SKM-1 (cell line): ENCODE data around the gene LMNTD2.
A peak's percentile ranks its signal among the peaks of the same experiment; 100 is the strongest.

Experiments
- DNase-seq: peaks from one replicate; lab custom pipeline; 2025; ENCODE audit not compliant: unreplicated experiment; lab: John Stamatoyannopoulos, UW

Gene LMNTD2

DNA sequence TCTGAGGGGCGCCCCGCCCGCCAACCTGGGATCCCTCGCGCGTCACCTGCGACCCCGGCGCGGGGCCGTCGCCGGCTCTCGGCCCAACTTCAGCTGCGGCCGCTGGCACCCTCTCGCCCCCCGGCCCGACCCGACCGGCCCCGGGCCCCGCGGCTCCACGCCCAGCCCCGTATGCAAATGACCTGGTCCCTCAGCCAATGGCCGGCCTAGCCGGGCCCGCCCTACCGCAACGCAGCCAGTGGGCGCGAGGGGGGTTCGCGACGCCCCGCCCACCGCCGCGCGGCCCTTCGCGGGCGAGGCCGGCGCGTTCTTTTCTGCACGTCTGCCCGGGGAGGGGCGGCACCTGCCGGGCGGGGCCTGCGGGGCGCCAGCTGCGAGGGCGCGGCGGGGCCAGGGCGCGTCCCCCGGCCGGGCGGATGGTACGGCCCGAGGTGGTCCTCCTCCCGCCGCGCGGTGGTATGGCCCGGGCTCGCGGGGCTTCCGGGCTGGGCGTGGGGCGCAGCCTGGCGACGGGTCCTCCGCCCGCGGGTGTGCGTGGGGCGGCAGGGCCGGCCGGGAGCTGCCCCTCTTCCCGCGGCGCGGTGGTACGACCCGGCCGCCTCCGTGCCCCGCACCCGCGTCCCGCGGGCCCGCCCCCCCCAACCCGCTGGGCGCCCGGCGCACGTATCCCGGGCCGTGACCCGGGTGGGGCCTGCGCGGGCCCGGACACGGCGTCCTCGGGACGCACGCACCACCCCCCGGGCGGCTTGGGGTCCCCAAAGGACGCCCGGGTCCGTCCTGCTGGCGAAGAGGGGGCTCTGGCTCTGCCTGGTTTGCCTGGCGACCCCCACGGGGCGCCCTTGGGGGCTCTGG is 8.0 kb upstream of the LMNTD2 start:
- peak; percentile 83 for DNase-seq

DNA sequence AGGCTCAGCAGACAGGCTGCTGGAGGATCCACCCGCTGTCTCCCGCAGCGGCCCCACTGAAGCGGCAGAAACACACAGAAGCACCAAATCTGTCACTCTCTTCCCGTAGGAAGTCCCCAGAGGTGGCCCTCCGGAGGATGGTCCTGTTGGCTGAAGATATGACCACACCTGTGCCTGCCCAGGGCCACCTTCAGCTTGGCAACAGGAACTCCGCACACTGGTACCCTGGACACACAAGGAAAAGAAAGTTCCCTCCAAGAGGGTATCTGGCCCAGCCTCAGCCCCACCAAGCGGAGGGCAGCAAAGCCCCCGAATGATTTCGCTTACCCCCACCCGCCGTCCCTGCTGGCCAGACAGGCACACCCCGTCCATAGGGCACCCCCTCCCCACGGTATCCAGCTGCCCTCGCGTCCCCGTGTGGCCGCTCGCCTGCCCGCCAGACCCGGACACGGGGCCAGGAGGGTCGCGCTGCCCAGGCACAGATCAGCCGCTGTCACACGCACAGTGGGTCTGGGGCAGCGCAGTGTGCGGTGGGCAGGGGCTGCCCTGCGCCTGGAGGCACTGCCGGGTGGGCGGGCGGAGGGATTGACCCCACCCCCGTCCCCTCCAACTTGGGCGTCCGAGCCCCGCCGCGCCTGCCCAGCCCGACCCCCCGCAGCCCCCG is 7.2 kb upstream of the LMNTD2 start:
- DNase-seq: no peak

DNA sequence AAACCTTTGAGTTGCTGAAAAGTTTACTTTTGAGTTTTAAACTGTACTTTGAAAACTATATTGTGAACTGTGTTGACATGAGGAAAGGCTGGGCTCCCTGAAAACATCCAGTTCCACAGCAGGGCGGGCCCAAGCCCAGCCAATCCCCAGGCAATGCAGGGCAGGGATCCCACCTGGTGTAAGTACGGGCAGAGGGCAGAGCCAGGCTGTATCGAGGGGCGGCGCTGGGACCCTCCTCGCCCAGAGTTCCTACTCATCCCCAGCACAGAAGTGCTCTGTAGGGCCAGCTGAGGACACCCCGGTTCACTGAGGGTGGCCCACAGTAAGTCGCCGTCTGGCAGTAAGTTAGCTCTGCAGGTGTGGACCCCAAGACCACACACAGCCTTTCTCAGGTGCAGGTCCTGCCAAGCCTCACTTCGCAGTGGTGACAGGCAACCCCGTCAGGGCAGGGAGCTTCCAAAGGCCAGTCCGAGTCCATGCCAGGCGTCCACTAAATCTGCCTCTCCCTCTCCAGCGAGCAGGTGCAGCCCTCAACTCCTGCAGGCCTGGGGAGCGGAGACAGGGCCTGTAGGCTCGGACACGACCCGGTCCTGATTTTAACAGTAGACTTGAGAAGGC is 6.6 kb upstream of the LMNTD2 start:
- no peak for DNase-seq

DNA sequence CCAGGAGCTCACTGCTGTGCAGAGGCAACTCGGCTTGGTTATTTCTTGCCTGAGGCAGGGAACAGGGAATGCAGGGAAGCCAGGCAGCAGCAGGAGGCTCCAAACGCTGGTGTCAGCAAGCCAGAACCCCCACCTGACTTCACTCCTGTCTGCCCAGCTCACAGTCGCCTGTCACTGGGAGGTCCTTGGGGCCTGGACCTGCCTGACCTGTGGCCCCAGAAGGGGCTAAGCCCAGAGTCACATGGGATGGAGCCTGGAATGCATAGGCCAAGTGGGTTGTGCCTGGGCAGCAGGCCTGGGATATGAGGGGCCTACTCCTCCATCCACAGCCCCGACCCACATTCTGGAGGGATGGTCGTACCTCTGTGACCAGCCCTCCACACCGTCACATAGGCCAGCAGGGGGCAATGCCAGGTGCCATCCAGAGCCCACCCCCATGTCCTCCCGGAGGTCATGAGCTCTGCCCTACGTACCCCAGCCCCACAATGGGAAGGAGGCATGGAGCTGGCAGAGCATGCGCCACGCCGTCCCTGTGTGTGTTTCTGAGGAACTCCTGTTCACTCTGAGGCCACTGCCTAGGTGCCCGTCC is 5.5 kb upstream of the LMNTD2 start:
- DNase-seq: no peak

DNA sequence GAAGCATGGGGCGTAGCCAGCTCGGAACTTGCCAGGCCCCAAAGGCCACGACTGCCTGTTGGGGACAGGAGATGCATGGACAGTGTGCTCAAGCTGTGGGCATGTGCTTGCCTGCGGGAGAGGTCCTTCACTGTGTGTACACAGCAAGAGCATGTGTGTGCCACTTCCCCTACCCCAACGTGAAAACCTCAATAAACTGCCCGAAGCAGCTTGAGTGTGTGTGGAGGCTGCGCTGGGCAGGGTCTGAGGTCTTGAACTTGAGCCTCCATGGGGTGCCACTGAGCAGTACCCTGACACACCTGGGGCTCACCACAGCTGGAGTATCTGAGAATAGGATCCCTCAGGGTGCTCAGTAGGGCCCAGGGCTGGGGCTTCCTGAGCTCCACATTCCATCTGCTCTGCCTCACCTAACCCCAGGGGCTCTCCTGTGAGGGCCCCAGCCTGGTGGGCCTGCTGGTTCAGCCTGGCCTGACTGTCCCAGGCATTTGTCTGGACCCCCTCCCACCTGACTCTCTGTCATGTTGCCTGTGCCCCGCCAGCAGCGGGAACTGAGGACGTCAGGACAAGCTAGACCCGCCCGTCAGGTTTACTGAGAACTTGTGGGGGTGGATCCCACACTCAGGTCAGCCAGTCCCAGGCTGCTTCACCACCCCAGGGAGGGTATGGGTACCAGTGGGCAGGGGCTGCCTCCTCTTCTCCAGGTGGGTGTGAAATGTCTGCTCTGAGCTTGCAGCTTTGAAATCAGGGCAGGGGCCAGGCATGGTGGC is 3.5 kb upstream of the LMNTD2 start:
- no peak for DNase-seq

DNA sequence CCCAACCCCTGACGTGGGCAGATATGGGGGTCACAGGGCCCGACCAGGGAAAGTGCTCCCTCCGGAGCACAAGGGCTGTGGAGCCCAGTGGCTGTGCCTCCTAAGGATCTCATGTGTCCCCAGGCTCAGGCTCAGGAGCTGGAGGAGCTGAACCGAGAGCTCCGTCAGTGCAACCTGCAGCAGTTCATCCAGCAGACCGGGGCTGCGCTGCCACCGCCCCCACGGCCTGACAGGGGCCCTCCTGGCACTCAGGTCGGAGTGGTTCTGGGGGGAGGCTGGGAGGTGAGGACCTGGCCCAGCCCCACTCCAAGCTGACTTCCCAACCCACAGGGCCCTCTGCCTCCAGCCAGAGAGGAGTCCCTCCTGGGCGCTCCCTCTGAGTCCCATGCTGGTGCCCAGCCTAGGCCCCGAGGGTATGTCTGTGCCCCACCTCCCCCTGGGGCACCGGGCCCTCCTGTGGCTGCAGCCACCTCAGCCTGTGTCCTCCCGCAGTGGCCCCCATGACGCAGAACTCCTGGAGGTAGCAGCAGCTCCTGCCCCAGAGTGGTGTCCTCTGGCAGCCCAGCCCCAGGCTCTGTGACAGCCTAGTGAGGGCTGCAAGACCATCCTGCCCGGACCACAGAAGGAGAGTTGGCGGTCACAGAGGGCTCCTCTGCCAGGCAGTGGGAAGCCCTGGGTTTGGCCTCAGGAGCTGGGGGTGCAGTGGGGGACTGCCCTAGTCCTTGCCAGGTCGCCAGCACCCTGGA is 2.7 kb upstream of the LMNTD2 start:
- no peak for DNase-seq

DNA sequence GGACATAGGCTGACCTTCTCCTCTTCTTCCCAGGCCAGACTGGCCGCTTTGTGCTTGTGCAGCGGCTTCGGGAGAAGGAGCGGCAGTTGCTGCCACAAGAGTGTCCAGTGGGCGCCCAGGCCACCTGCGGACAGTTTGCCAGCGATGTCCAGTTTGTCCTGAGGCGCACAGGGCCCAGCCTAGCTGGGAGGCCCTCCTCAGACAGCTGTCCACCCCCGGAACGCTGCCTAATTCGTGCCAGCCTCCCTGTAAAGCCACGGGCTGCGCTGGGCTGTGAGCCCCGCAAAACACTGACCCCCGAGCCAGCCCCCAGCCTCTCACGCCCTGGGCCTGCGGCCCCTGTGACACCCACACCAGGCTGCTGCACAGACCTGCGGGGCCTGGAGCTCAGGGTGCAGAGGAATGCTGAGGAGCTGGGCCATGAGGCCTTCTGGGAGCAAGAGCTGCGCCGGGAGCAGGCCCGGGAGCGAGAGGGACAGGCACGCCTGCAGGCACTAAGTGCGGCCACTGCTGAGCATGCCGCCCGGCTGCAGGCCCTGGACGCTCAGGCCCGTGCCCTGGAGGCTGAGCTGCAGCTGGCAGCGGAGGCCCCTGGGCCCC is 1.6 kb upstream of the LMNTD2 start:
- DNase-seq: no peak

DNA sequence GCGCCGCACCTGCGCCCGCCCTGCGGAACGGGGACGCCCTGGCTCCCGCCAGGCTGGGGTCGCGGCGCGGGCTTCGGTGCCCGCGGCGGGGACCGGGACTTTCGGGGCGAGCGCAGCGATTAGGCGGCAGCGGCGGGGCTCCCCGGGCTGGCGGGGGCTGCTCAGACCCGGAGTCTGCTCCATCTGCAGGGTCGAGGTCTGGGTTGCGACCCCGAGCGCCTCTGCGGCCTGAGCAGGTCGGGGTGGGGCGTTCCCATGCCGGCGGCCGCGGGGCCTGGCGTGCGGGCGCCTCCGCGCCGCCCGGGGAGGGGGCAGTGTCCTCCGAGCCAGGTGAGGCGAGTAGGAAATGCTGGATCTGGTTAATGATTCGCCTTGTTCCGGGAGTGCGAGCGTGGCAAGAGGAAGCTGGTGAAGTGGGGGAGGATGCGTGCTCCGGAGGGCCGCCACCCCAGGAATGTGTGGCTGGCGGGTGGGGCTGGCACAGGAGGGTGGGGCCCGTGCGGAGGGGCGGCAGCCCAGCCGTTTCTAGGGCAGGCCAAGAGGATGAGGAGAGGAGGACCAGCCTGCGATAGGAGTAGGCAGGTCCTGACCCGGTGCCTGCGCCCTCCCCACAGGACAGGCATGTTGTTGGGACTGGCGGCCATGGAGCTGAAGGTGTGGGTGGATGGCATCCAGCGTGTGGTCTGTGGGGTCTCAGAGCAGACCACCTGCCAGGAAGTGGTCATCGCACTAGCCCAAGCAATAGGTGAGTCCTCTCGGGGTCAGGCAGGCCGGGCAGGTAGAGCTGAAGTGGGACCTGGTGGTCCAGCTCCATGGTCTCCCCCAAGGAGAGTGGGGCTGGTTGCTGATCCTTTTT is 838 bp upstream of the LMNTD2 start:
- DNase-seq: no peak

DNA sequence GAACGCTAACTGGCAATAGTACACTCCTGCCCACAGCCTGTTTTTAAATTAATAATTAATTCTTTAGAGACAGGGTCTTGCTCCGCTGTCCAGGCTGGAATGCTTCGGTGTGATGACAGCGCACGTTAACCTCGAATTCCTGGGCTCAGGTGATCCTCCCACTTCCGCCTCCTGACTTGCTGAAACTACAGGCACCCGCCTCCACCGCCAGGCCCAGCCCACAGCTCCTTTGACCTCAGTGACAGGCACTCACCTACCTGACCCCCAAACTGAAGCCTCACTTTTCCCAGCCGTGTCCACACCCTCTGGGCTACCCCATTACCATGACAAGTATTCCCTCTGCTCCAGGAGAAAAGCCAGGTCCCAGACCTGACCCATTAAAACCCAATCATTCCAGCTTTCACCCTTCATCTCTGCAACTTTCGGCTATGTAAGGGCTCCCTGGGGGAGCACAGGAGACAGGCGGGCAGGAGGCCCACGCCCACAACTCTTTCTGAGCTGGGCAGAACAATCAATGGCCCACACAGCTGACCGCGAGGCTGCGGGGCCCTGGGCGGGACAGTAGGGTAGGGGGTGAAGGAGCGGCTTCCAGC is 730 bp downstream of the LMNTD2 start:
- no peak for DNase-seq

DNA sequence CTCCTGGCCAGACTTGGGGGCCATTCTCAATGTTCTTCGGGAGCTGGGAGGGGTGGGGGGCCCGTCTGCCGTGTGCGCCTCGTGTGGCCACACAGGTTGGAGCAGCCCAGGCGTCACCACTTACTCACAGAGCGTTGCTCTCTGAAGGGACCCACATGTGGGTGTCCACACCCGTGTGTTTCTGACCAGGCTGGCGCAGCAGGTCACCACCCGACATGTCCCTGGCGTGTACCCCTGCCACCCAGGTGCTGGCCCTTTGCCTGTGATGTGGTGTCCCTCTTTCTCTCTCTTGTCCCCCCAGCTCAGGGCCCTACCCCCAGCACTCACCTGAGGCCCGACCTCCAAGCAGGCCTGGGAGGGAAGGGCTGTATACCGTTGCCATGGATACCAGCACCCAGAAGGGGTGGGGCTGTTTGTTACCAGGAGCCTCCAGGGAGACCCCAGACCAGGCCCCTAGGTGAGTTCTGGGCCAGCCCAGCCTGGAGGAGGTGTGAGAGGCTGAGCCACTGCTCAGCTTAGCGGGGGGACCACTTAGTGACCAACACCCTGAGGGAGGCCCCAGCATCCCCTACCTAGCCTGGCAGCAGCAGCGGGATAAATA is 1.4 kb downstream of the LMNTD2 start:
- no peak for DNase-seq

DNA sequence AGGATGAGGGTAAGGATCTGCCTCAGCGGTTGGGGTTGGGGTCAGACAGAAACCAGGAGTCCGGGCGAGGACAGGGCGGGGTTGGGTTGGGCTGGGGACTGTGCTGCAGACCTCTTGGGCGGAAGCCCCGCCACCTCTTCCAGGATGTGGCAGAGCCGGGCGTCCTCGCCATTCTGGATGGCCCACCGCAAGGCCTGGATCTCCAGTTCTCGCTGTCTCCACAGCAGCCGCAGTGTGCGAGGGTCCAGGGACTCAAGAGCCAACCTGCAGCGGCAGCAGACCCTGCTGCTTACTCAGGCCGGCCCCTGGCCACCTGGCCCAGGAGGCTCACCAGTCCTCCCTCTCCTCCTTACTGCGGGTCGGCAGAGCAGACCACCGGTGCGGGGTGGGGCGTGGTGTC is 2.0 kb downstream of the LMNTD2 start:
- no peak for DNase-seq

DNA sequence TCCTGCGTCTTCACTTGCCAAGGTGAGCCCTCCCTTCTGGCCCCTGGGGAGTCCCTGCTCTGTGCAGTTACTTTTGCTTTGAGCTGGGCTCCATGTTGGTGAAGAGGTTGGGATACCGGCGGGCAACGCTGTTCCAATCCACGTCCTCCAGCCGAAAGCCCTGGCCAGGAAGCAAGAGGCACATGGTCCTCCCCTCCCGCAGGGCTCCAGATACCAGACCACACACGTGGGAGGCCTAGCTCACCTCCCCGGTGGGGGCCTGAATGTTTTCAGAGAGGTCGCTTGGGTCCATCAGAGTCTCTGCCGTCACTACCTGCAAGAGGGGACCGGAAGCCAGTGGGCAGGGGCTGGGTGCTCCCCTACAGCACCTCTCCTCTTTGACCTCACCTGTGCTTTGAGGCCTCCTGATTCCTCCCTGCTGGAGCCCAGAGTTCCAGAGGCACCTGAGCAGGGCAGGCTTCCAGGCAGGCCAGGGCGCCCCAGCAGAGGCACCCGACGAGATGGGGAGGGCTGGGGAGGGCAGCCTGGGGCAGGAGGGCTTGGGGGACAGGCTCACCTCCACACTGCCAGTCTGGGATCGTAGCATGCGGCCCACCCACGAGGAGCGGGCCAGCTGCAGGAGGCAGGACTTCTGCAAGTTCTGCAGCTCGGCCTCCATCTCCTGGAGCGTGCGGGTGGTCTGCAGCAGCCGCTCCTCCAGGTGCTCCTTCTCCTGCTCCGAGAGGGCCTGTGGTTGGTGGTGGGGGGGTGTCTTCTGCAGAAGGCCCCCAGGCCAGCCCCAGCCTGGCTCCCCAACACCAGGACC is 3.0 kb downstream of the LMNTD2 start:
- DNase-seq: no peak

DNA sequence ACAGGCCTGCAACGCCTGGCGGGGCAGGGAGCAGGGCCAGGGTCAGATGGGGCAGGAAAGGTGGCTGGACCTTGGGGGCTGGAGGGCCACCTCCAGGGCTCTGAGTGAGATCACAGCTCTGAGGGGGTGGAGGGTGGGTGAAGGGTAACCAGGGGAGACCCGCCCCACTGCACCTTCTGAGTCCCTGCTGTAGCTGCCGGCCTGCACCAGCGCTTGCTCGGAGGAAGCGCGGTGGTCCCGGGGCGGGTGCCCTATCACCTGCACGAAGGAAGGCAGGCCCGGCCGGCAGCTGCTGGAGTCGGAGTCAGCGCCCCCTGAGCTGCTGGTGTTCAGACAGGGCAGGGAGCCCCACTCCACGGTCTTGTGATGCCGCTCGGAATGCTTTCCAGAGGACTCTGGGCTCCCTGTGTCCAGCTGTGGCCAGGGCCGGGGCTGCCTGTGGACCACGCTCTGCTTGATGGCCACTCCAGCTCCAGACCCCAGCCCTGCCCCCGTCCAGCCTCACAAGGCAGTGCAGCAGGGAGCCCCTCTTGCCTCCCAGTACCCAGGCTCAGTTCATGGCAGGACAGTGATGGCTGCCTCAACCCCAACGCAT is 3.8 kb downstream of the LMNTD2 start:
- DNase-seq: no peak

DNA sequence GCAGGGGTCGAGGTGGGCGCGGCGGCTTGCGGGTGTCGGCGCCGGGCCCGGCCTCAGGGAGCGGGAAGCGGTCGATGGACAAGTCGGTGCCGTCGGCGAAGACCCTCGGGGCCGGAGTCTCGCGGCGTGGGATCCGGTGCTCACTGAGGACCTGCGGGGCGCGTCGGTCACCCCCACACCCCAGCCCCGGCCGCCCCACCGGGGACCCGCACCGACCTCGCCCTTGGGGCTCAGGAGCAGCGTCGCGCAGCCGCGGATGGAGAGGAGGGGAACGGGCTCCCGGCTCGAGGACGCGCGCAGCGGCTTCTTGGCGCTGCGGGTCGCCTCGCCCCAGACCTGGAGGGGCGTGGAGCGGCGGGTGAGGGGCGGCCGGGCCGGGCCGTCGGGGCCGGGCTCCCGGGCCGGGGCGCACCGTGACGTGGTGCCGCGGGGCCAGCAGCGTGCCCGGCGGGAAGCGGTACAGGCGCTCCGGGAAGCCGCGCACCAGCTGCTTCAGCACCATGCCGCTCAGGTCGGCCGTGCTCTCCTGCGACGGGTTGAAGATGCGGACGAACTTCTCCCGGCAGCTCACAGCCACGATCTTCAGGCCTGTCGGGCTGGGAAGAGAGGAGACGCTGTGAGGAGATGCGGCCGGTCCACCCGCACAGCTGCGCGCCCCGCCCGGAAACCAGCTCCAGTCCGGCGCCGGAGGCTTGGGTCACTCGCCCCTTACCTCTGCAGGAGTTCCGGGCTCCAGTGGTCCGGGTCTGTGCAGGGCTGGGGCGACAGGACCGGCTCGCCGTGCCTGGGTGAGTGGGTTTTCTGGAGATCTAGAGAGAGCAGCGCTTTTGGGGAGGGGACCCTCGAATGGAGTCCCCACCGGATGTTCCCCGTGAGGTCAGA is 4.5 kb downstream of the LMNTD2 start:
- no peak for DNase-seq

DNA sequence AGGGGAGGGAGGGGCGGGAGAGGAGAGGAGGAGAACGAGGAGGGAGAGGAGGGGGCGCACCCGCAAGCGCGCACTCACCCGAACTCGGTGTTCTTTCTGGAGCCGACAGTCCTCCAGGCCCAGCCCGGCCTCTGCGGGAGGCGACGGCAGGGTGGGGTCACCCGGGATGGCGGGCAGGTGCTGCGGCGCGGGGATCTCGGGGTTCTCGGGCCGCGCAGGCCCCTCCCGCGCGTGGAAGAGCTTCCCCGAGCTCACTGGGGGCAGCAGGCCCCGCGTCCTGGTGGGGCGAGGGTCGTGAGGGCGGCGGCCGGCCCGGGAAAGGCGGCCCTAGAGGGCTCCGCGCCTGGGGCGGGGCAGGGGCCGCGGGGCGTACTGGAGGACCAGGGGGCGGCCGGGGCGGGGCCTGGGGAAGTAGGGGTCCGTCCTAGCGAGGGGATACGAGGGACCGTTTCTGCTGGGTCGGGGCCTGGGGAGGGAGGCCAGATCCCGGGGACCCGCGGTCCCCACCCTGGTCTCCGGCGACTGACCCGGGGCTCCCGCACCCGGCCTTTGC is 5.2 kb downstream of the LMNTD2 start:
- no peak for DNase-seq
